DMS53 treated with DMSO at 0.1 percent for 48 hours (cell line): Measurements from ENCODE around the gene TMEM232.

Experiments used
- DNase-seq: peaks from one replicate; lab custom pipeline; 2025; ENCODE audit not compliant: unreplicated experiment; lab: John Stamatoyannopoulos, UW

Gene TMEM232

GRCh38 chr5:110525762-110526161 is 200.7 kb downstream of the TMEM232 start:
- DNase-seq: no peak

GRCh38 chr5:110517396-110517795 is 209.1 kb downstream of the TMEM232 start:
- DNase-seq: no peak

GRCh38 chr5:110514030-110514429 is 212.4 kb downstream of the TMEM232 start:
- no peak for DNase-seq

GRCh38 chr5:110512266-110512665 is 214.2 kb downstream of the TMEM232 start:
- DNase-seq: no peak

GRCh38 chr5:110510146-110510545 is 216.3 kb downstream of the TMEM232 start:
- DNase-seq: no peak

- DNase-seq: no peak
These were observed 218.5 kb downstream of the TMEM232 start for GRCh38 chr5:110507972-110508371.

GRCh38 chr5:110506378-110506777 is 220.1 kb downstream of the TMEM232 start:
- no peak for DNase-seq

GRCh38 chr5:110496276-110496675 is 230.2 kb downstream of the TMEM232 start:
- no peak for DNase-seq

- no peak for DNase-seq
These were observed 234.0 kb downstream of the TMEM232 start for GRCh38 chr5:110492446-110492845.

GRCh38 chr5:110478895-110479294 is 247.6 kb downstream of the TMEM232 start:
- DNase-seq: no peak

GRCh38 chr5:110477911-110478310 is 248.6 kb downstream of the TMEM232 start:
- DNase-seq: no peak

- no peak for DNase-seq
These were observed 250.3 kb downstream of the TMEM232 start for GRCh38 chr5:110476164-110476563.

GRCh38 chr5:110475529-110475928 is 250.9 kb downstream of the TMEM232 start:
- DNase-seq: no peak

GRCh38 chr5:110469486-110469885 is 257.0 kb downstream of the TMEM232 start:
- DNase-seq: no peak

- DNase-seq: no peak
These were observed 263.4 kb downstream of the TMEM232 start for GRCh38 chr5:110463106-110463505.

GRCh38 chr5:110460837-110461236 is 265.6 kb downstream of the TMEM232 start:
- no peak for DNase-seq

GRCh38 chr5:110458313-110458712 is 268.2 kb downstream of the TMEM232 start:
- no peak for DNase-seq

- DNase-seq: no peak
These were observed 283.6 kb downstream of the TMEM232 start for GRCh38 chr5:110442856-110443255.

GRCh38 chr5:110441035-110441434 is 285.4 kb downstream of the TMEM232 start:
- DNase-seq: peak; percentile 3

- DNase-seq: no peak
These were observed 286.4 kb downstream of the TMEM232 start for GRCh38 chr5:110440058-110440457.

GRCh38 chr5:110439296-110439695 is 287.2 kb downstream of the TMEM232 start:
- DNase-seq: no peak

- no peak for DNase-seq
These were observed 291.3 kb downstream of the TMEM232 start for GRCh38 chr5:110435207-110435606.

- no peak for DNase-seq
These were observed 294.9 kb downstream of the TMEM232 start for GRCh38 chr5:110431603-110432002.

- DNase-seq: no peak
These were observed 312.1 kb downstream of the TMEM232 start for GRCh38 chr5:110414360-110414759.
